GM18511 (cell line): ENCODE measurements around the gene SORCS3.

Source experiments
- ATAC-seq: cut with Tn5 transposase; IDR thresholded peaks from one replicate; pipeline ENCODE4 v1.9.1; 2021; ENCODE audit warnings: mild to moderate bottlenecking, moderate library complexity; ENCODE audit not compliant: unreplicated experiment

Gene SORCS3

DNA sequence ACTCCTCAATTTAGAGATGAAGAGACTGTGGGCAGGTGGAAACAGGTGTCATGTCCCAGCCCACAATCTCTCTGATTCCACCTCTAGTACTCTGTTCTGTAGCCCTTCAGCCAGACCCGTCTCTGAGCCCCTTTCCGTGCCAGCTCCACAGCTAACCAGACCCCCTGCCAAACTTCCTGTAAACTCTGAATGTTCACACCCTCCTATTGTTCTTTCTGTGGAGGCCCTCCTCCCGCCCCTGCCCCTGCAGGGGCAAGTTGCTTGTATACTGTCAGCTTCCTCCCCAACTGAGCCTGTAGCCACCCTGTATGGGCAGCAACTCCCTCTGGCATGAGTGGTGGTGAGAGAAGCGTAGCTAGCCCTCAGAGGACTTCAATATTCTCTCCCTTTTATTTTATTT, 520.7 kb downstream of the SORCS3 start:
- ATAC-seq: no peak

DNA sequence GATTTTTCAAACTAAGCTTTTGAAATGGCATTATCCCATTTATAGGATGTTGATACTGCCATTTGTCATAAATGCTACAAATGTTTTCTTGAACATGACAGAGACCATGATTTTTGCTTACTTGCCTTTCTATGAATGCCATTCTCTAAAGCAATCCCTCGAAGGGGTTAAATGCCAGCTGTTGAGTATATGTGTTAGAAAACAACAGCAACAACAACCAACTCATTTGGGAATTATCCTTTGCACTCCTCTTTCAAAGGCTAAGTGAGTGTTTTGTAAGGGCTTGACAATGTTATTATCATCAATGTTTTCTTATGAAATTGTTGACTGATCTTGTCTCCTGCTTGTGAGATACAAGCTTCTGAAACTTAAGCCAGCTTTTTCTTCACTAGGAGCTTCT, 529.4 kb downstream of the SORCS3 start:
- no peak for ATAC-seq

DNA sequence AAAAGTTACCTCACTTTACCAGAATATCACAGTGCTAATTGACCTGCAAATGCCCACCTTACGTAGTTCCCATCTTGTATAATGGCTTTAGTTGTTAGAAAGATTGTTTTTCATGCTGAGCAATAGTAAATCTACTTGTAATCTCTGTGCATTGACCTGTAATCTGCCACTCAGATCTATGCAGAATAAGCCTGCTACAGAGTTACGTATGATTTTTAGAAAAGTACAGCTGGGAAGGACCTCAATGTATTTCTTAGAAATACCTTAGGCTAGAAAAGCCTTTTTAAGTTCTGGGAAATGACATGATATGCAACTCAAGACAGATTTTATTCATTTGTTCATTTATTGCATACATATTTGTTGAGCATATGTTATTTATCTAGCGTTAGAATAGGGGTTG, 530.9 kb downstream of the SORCS3 start:
- no peak for ATAC-seq

DNA sequence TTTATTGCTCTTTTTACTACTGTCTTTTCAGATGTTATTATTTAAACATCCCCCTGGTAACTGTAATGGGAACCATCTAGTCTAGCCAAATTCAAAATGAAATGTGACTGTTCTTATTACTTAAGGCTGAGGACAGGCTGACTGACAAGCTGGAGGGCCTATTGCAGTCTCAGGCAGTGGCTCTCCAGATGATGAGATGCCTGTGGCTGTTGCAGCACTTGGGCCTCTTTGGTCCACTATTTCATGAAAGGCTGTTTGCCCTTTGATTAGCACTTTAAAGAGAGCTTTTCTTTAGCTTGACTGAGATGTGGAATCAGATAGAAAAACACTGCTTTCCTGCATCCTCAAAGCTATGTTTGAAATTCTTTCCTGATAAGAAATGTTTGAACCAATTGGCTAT, 540.5 kb downstream of the SORCS3 start:
- no peak for ATAC-seq

DNA sequence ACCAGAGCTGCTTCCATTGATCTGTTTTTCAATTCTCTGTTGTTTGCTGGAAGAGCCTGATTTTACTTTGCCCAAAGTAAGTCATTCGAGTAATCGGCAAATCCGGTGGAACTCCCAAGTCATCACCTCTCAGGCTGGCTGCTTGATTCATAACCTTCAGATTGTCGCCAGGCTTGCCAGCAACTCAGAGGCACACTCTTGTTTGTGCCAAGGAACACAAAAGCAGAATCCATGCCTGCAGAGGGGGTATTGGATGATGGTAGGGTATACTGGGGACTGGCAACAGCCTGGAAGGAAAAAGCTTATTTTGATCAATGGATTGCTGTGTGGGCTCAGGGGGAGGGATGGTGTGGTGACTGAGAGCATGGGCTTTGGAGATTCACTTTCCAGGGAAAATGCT, 542.4 kb downstream of the SORCS3 start:
- ATAC-seq: no peak

DNA sequence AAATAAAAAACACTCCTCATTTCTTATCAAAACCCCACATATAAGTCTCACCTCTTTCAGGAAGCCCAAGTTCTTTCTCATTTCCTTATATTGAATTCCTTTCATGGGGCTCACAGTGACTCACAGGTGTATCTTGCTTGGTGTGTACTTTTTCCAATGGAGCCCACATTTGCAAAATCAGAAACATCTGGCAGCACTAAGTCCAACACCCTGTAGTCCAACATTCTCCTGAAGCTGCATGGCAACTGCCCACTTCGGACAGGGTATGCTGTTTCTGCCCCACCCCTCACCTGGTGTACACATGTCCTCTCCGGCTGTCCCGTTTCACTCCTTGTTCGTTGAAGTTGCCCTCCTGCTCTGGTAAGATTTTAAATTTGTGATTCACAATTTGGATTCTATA, 544.1 kb downstream of the SORCS3 start:
- no peak for ATAC-seq

DNA sequence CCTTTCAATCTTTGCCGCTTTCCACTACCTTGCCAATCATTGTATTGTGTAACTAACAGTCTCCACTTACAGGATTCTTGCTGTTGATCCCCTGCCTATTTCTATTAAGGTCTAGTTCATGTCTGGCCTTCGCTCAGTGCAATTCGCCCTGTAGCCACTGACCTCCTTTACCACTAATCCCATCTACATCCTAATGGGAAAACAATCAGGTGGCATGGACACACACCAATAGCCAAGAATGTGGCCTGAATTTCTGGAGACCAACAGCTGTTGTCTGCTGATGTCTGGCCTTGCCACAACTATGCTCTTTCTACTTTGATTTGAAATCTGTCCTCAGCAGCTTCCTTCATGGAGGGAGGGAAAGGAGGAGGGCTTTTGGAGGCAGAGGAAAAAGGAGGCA, 546.2 kb downstream of the SORCS3 start:
- no peak for ATAC-seq

DNA sequence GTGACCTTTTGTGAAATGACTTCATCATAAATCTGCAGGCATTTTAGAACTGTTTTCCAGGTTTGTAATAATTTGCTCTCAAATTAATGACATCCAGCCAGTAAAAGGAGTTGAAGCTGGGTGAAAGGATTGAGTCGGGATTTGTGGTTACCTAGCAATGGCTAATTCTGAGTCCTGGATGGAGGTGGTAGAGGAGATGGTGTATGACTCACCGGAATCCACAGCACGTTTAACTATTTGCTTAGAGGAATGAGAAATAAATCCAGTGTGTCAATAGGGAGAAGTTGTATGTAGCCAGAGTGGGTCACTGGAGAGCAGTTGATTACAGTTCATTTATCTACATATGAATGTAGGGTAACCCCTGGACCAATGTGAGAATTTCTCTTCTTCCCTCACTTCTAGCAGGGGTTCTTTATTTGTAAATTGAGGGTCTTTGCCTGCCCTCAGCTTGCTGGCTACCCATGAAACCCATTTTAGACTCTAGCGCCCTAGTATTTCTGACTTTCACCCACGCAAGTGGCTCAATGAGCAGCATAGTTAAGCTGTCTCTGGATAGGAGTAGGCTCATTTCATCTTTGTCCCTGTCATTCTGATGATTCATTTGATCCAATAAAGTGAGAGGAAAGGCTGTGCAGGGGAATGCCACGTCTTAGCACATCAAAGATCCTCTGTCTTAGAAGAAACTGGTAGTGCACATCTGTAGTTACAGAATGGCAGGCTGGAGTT, 547.8 kb downstream of the SORCS3 start:
- ATAC-seq: no peak

DNA sequence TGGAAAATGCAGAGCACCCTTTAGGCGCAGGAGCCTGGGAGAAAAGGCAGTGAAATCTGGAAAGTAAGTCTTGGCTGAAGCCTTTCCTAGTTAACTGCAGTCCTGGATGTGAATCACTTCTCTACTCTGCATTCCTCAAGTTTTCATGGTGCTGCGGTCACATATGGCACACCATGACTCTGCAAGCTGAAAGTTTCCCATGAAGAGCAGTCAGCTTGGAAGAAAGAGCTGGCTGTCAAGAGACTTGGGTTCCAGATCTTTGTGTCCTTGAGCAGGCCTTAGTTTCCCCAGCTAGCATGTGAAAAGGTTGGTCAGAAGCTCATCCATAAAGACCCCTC, 548.3 kb downstream of the SORCS3 start:
- no peak for ATAC-seq

DNA sequence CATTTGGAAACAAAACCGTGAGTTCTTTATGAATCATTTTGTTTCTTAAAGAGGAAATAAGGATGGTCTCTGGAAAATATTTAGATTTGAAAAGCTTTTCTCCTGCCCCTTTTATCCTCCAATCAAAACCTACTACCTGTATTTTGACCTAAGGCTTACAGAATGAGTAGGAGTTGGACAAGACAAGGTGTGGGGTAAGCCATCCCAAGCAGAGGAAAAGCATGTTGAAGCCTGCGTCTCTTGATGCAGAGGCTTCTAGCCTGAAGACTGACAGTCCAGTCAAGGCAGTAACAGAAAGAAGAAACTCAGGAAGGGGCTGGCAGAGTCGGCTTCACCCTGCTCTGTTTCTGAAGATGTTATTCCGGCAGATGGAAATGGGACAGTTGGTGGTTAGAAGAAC, 551.1 kb downstream of the SORCS3 start:
- no peak for ATAC-seq

DNA sequence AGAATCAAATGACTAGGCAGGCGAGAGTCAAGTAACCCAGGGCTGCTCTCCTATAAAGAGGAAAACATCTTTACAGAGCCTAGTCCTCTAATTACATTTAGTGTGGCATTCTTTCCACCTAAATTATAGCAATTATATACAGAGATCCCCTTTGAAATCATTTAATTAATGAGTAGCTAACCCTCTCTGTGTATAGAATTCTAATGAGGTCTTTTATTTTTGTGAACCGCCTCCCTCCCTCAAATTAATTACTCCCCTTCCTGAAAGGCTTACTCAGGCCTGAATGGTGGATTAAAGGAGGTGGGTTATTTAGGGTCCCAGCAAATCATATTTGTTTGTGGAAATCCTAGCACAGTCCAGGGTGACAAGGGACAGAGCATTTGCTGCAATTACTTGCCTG, 551.8 kb downstream of the SORCS3 start:
- ATAC-seq: no peak

DNA sequence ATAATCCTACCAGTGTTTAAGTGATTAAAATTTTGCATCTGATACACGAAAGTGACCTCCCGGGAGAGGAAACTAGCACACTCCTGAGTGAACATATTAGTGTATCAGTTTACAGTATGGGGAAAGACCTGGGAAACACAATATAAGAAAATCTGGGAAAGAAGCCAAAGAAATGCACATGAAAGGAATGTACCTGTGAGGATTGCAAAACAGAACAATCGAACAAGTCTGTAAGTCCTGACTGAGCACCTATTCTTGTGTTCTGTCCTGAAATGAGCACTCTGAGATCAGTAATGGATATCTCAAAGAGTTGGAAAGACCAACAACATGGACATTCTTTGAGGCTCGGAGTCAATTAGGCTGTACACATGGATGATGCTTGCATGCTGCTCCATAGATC, 554.7 kb downstream of the SORCS3 start:
- ATAC-seq: no peak

DNA sequence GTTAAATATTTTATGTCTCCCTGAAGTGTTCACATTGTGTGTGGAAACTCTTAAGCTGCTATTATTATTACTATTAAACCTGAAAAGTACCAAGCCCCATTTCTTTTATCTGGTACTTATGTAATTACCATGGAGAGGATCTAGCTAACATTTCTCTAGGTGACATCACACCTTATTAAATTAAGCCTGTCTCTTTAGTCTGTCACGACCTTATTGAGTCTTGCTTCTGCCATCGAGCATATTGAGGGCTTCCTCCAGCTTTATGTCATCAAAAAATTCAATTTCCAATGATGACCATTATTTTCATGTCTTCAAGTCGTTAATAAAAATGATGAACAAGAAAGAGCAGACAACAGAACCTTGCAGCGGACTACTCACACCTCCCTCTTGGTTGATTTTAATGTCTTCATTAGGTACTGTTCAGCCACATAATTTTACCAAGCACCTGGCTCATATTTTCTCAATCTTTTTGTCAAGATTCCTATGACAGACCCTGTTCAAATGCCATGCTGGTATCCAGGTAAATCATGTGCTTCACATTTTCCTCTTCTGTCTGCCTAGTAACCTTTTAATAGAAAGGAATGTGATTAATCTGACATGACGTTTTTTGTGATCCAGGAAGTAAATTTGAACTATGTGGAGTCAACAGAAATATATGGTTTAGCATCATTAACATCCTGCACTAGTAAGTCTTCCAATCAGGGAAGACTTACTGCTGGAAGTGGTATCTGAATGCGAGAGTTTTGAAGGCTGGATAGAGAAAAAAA, 556.7 kb downstream of the SORCS3 start:
- ATAC-seq: no peak

DNA sequence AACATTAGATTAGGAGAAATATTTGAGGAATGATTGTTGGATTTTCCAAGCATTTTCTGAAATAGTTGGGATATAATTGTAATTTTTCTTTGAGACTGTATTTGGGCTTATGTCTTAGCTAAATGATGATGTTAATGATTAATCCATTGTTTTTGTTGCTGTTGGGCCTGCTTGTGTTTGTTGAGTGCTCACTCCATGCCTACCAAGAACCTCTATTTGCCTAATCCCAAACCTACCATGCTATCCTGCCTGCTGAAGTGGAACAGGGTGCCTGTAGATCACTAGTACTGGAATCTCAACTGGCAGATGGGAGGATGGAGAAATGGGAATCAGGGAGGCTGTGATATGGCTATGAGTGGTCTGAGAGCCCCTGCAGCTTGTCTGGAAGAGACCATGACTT, 565.5 kb downstream of the SORCS3 start:
- ATAC-seq: no peak

DNA sequence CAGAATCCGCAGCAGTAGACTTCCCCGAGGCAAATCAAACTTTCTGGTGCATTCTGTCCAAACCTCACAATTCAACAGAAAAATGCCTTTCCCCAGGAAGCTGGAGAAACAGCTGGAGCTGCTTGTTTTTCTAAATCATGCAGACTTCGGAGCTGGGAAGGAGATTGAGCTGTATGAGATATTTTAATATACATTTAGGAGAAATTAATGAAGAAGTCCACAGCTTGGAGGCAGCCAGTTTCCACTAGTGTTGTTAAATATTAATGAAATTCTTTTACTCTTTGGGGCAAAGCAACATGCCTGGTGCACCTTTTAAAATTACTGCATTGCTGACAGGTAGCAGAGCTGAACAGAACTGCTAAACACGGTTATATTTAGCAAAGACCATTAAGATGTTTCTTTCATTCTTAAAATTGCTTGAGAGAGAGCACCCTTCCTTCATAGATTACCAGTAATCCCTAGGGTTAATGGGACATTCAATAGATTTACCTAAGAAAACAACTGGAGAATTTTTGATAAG, 566.4 kb downstream of the SORCS3 start:
- ATAC-seq: no peak

DNA sequence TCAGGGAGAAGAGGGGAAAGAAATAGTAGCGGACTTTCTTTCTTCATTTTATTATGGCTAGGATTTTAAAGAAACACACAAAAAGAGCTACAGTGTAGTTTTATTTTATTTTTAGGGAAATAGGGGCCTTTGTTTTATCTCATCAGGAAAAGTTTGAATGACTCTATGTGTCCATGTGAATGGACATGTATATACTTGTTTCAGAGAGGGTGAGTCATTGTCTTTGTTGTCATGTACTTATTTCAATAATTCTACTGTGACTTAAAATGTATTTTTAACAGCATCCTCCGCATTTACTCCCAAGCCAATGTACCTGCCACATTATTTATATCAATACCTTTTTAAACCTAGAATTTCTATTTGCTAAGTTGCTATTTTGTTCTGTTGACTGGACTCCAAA, 569.5 kb downstream of the SORCS3 start:
- ATAC-seq: no peak

DNA sequence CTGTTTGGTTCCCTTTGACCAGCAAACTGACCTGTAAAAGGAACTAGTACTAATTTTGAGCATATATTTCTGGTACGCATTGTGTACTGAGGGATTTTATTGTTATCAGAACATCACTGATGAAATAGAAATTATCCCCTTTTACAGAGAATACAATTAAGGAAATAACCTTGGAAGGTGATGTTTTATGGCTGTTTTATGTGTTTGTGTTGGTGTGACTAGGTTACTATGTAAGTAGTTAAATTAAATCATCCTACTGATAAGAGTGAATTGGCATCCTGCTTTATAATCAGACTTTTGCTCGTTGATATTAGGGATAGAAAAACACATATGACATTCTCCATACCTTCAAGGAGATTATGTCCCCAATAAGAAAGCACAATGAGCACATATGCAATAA, 596.6 kb downstream of the SORCS3 start:
- no peak for ATAC-seq

DNA sequence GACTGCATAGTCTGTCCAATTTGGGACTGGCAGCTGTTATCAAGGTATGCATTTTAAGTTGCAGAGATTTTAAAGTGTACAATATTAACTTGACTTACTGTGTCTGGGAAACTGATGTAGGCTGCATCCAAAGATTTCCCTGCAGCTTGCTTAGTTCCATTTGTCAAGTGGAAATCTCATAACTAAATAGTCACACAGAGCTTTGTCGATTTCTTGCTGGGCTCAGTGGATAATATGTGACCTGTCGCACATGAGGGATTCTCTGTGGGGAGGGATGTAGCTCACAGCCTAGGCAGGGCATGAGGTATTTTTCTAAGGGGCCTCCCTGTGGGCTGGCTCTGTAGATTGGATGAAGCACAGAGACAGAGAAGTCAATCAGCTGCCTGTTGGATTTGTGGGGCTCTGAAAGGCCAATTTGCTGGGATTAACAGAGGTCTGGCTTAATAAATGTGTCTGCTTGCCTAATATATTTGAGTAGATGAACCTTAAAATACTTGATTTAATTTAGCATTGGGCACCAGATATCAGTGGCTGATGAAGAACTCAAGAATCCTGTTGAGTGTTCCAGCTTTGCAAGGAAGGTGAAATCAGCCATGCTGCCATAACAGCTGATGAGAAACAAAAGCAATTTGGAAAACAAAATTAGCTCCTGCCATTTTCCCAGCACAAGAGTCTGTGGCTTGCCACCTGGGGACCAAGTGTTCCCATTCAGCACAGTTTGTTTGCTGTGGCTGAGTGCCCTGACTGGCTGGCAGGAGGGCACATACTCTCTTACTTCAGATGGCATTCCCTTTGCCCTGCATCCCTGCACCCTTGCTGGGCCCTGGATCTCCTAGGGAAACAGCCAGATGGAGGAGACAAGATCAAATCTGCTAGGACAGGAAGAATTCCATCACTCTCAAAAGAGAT, 598.5 kb downstream of the SORCS3 start:
- no peak for ATAC-seq

DNA sequence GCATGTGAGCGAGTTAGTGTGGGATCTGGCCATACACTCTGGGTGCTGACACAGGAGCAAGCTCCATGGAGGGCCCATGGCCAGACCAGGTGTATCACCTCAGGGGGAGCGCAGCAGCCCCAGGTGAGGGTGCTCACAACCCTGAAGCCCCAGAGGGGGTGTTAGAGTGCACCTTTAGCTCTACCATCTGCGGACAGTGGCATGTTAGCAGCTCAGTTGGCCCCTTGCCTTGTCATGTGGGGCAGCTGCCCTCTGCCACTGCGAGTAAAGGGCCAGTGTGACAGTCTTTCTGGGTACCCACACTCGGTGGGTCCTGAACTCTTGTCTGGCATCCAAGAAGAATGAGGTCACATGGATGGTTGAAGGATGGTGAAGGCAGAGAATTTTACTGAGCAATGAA, 600.2 kb downstream of the SORCS3 start:
- ATAC-seq: no peak

DNA sequence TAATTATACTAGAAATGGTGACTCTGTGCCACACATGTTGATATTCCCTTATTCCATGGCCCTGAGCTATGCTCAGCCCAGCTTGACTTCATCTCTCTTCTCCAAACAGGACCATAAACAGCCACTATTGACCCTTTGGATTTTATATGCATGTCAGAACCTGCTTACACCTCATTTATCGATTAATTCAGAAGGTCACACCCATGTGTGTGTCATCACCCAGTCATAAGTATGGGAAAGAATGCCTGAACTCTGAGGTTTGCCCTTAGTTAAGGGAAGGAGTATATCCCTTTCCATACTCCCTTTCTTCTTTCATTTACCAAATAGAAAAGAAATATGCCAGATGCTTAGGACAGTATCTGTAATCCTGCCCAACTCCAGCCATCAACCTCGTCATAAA, 602.3 kb downstream of the SORCS3 start:
- no peak for ATAC-seq

DNA sequence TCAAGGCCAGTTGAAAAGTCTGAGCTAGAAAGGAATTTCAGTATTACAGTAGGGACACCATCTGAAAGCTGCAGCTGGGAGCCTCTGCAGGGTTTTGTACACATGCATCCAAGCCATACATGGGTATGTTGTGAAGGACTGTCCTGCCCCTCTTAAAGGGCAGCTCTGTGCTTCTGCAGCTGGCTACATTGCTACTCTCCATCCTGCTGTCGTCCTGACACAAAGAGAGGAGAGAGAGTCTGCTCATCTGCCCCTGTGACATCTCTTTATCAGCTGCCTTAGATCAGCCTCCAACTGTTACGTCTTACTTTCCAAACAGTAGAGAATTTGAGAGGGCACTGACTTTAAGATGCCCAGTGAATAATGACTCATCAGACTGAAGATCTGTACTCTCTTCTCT, 602.7 kb downstream of the SORCS3 start:
- no peak for ATAC-seq
